ENCODE data around the gene THEMIS.

THEMIS gene

GRCh38 chr6:127907960-127908640 is 7.2 kb upstream of the THEMIS start:
- Mint-ChIP-seq H3K27ac (no peak overlapping the region), H3K4me1 (no peaks in the 10 kb centered on the region), H3K4me3 (no peak overlapping the region), H3K27me3 (ENCODE audit: low read depth, poor library complexity) (peaks cover 3% of the 10 kb centered on the region), H3K9me3 (peaks cover 4% of the 10 kb centered on the region), H3K36me3 (ENCODE audit: low read depth) (no peaks in the 10 kb centered on the region)
- TF ChIP-seq CTCF (IDR thresholded peaks at IDR 0.05) = no peak
- DNase-seq = no peak

DNA sequence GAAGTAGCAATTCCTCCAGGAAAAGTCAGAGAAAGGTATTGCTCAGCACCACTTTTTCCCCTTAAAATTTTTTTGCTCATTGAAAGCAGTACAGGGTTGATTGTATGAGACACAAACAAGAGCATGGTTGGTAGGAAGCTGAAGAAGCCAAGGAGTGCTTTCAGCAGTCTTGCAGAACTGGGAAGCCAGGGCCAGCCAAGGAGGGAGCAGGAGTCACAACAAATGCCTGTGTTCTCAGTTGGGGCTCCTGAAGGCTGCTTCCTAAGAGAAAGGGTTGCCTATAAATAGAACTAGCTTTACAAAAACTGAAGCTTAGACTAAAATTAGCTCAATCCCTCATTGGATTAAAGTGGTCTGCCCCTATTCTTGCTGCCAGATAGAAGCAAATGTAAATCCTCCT is 3.3 kb upstream of the THEMIS start:
- Mint-ChIP-seq H3K9me3 (no peaks in the 10 kb centered on the region), H3K4me1 (no peaks in the 10 kb centered on the region), H3K27ac (no peak overlapping the region), H3K36me3 (ENCODE audit: low read depth) (no peaks in the 10 kb centered on the region), H3K4me3 (no peak overlapping the region), H3K27me3 (ENCODE audit: low read depth, poor library complexity) (peaks cover 8% of the 10 kb centered on the region)
- no peak for TF ChIP-seq CTCF (IDR thresholded peaks at IDR 0.05)
- no peak for DNase-seq

- Mint-ChIP-seq H3K27me3 (ENCODE audit: low read depth, poor library complexity) (peaks cover 8% of the 10 kb centered on the region), H3K4me1 (no peaks in the 10 kb centered on the region), H3K9me3 (no peaks in the 10 kb centered on the region), H3K4me3 (no peak overlapping the region), H3K27ac (no peak overlapping the region), H3K36me3 (ENCODE audit: low read depth) (no peaks in the 10 kb centered on the region)
- DNase-seq = no peak
- TF ChIP-seq CTCF (IDR thresholded peaks at IDR 0.05) = no peak
Observed at GRCh38 chr6:127902933-127903332, 2.1 kb upstream of the THEMIS start.

DNA sequence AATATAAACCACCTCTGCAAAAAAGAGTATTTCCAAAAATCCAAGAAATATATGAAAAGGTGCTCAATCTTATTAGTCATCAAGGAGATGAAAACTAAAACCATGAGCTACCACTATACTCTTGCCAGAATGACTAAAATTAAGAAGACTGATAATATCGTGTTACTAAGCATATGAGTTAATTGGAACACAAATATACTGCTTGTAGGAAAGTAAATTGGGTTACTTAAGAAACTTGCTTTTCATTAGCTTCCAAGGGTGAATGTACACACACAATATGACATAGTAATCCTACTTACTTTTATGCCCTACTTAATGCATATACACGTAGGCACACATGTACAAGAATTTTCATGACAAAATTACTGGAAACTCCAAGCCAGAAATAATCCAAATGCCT is 3.4 kb downstream of the THEMIS start:
- H3K27ac Mint-ChIP-seq = no peak overlapping the region
- no peak for TF ChIP-seq CTCF (IDR thresholded peaks at IDR 0.05)

GRCh38 chr6:127894051-127894450 is 6.8 kb downstream of the THEMIS start:
- Mint-ChIP-seq H3K36me3 (ENCODE audit: low read depth) (no peaks in the 10 kb centered on the region), H3K27me3 (ENCODE audit: low read depth, poor library complexity) (peaks cover 3% of the 10 kb centered on the region), H3K4me3 (no peak overlapping the region), H3K27ac (no peak overlapping the region), H3K9me3 (no peaks in the 10 kb centered on the region), H3K4me1 (no peaks in the 10 kb centered on the region)
- DNase-seq = no peak
- TF ChIP-seq CTCF (IDR thresholded peaks at IDR 0.05) = no peak

More for the DNA sequence above, 3.4 kb downstream of the THEMIS start:
- H3K9me3 Mint-ChIP-seq = no peaks in the 10 kb centered on the region
- no peaks in the 10 kb centered on the region for H3K36me3 Mint-ChIP-seq (ENCODE audit: low read depth)
- no peaks in the 10 kb centered on the region for H3K4me1 Mint-ChIP-seq
- H3K27me3 Mint-ChIP-seq (ENCODE audit: low read depth, poor library complexity) = peaks cover 3% of the 10 kb centered on the region
- H3K4me3 Mint-ChIP-seq = no peak overlapping the region
- DNase-seq = no peak

GRCh38 chr6:127893541-127893940 is 7.3 kb downstream of the THEMIS start:
- Mint-ChIP-seq H3K36me3 (ENCODE audit: low read depth) (no peaks in the 10 kb centered on the region), H3K9me3 (no peaks in the 10 kb centered on the region), H3K27me3 (ENCODE audit: low read depth, poor library complexity) (peaks cover 3% of the 10 kb centered on the region), H3K4me3 (no peak overlapping the region), H3K27ac (no peak overlapping the region), H3K4me1 (no peaks in the 10 kb centered on the region)
- no peak for TF ChIP-seq CTCF (IDR thresholded peaks at IDR 0.05)
- no peak for DNase-seq

All from nephron progenitor cell (in vitro differentiated cells).